A549 (cell line): Measurements from ENCODE around the gene ZNF821.

ENCODE experiments used
- CHD2 ChIP-seq: fragments of 150-350 bp; IDR thresholded peaks from 2 replicates; pipeline ENCODE4 v1.6.1; 2014; ENCODE audit warnings: low read length; ENCODE audit not compliant: partially characterized antibody
- CHD4 ChIP-seq: fragments of 200-600 bp; sonication (generic); IDR thresholded peaks from 2 replicates; pipeline ENCODE4 v1.6.1; 2016; ENCODE audit warnings: antibody characterized with exemption, mild to moderate bottlenecking, borderline replicate concordance
- EP300 ChIP-seq, 2 experiments: fragments of >200 bp; sonication (Bioruptor Twin); formaldehyde crosslinking; IDR thresholded peaks; 2 replicates in 1 of 2; 3 replicates in 1 of 2; pipeline ENCODE4 v1.6.1; 2016 to 2017
- ESRRA ChIP-seq: fragments of 150-350 bp; IDR thresholded peaks from 2 replicates; pipeline ENCODE4 v1.6.1; 2014; ENCODE audit warnings: mild to moderate bottlenecking, low read length, borderline replicate concordance
- JUN ChIP-seq, 2 experiments: fragments of >200 bp; sonication (Bioruptor Twin); formaldehyde crosslinking; IDR thresholded peaks; 2 replicates in 1 of 2; 3 replicates in 1 of 2; pipeline ENCODE4 v1.6.1; 2016 to 2017
- JUNB ChIP-seq: fragments of >200 bp; sonication (Bioruptor Twin); formaldehyde crosslinking; IDR thresholded peaks from 2 replicates; pipeline ENCODE4 v1.6.1; 2016
- POLR2A ChIP-seq: IDR thresholded peaks from 2 replicates; pipeline ENCODE4 v1.6.1; 2012; ENCODE audit warnings: mild to moderate bottlenecking, low read length
- RAD21 ChIP-seq, 2 experiments: fragments of >200 bp in 1 of 2; sonication (Bioruptor Twin) in 1 of 2; formaldehyde crosslinking in 1 of 2; IDR thresholded peaks in 1 of 2; conservative IDR thresholded peaks in 1 of 2; 2 replicates in 1 of 2; 3 replicates in 1 of 2; pipeline ENCODE4 v1.6.1; 2012 to 2018; ENCODE audit warnings: inconsistent platforms in 1 of 2
- TF ChIP-seq, protein P1 (sequence below): fragments of >200 bp; sonication (Bioruptor Twin); formaldehyde crosslinking; IDR thresholded peaks from 3 replicates; pipeline ENCODE4 v1.5.1; 2016
- TF ChIP-seq, protein P2 (sequence below): IDR thresholded peaks from 2 replicates; pipeline ENCODE4 v1.6.1; 2012

DNA sequence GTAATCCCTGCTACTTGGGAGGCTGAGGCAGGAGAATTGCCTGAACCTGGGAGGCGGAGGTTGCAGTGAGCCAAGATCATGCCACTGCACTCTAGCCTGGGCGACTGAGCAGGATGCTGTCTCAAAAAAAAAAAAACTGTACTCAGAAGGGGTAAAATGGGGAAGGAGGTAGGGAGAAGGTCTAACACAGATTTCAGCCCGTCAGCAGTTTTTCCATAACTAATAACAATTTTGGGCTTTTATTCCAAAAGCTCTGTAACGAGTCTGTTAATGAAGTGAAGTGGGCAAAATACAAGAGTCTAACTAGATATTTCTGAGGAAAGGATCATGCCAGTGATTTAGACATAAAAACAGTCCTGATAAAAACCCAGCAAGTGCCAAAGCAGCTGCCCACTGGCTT is 10.8 kb downstream of the ZNF821 start:
- TF ChIP-seq, protein P1, sequence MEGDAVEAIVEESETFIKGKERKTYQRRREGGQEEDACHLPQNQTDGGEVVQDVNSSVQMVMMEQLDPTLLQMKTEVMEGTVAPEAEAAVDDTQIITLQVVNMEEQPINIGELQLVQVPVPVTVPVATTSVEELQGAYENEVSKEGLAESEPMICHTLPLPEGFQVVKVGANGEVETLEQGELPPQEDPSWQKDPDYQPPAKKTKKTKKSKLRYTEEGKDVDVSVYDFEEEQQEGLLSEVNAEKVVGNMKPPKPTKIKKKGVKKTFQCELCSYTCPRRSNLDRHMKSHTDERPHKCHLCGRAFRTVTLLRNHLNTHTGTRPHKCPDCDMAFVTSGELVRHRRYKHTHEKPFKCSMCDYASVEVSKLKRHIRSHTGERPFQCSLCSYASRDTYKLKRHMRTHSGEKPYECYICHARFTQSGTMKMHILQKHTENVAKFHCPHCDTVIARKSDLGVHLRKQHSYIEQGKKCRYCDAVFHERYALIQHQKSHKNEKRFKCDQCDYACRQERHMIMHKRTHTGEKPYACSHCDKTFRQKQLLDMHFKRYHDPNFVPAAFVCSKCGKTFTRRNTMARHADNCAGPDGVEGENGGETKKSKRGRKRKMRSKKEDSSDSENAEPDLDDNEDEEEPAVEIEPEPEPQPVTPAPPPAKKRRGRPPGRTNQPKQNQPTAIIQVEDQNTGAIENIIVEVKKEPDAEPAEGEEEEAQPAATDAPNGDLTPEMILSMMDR: no peak
- TF ChIP-seq POLR2A (no peak), RAD21 (conservative IDR thresholded peaks at IDR 0.05 in 1 of 2, IDR thresholded peaks at IDR 0.05 in 1 of 2) (no peak), JUN (IDR thresholded peaks at IDR 0.05) (no peak), EP300 (IDR thresholded peaks at IDR 0.05) (no peak), CHD2 (no peak), ESRRA (no peak), JUNB (no peak), CHD4 (no peak)
- TF ChIP-seq, protein P2, sequence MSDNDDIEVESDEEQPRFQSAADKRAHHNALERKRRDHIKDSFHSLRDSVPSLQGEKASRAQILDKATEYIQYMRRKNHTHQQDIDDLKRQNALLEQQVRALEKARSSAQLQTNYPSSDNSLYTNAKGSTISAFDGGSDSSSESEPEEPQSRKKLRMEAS: no peak
